C4-2B (cell line): Measurements from ENCODE around the gene PTTG1.

Source experiments
- ZFX ChIP-seq: fragments of 450-650 bp; IDR thresholded peaks from 2 replicates; pipeline ENCODE4 v1.6.1; 2017
- TF ChIP-seq, protein P1 (sequence below): fragments of 450-650 bp; conservative IDR thresholded peaks from 2 replicates; pipeline ENCODE4 v1.5.1; 2017; ENCODE audit warnings: mild to moderate bottlenecking

DNA sequence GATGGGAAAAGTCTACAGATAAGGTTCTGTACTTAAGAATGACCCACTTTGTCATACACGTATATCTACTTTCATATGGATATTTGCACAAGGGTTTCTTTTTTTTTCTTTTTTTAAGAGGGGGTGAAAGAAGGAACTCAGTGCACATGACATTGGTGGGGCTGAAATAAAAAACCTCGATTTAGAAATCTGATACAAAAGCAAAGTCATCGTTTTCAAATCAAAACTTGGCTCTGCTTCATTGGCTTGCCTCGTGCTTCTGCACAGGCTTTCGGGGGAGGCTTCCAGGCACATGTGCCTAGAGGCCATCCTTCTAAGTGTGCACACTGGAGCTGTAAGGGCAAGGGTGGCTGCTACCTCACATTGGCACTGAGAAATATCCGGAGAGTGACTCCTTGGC lies 31.1 kb downstream of the PTTG1 start:
- TF ChIP-seq, protein P1, sequence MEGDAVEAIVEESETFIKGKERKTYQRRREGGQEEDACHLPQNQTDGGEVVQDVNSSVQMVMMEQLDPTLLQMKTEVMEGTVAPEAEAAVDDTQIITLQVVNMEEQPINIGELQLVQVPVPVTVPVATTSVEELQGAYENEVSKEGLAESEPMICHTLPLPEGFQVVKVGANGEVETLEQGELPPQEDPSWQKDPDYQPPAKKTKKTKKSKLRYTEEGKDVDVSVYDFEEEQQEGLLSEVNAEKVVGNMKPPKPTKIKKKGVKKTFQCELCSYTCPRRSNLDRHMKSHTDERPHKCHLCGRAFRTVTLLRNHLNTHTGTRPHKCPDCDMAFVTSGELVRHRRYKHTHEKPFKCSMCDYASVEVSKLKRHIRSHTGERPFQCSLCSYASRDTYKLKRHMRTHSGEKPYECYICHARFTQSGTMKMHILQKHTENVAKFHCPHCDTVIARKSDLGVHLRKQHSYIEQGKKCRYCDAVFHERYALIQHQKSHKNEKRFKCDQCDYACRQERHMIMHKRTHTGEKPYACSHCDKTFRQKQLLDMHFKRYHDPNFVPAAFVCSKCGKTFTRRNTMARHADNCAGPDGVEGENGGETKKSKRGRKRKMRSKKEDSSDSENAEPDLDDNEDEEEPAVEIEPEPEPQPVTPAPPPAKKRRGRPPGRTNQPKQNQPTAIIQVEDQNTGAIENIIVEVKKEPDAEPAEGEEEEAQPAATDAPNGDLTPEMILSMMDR, result no peak
- TF ChIP-seq ZFX, result no peak
